G401 (cell line): ENCODE measurements around the gene STOML1. TPM values are rescaled to one million over a fixed set of nuclear protein-coding genes. Genes with fewer than 3 reads are reported as not detected.

Source experiments
- DNase-seq: peaks from one replicate; pipeline ENCODE4 v3.0.0-alpha.2; 2015; ENCODE audit warnings: low spot score
- in situ Hi-C: cut with HindIII; loops from 2 replicates; pipeline ENCODE4 v1.10.0; 2016; ENCODE audit warnings: low sequenced_read_pairs, mixed read lengths
- total RNA-seq: library from RNA; depleted of rRNA; stranded (reverse); fragments of >200 nt; shearing (Covaris generic); gene quantifications from 2 replicates; pipeline ENCODE4 v1.2.3, GENCODE V29; 2014

Gene STOML1
- total RNA-seq, 1 experiment from 2014 or later, result 6.0 TPM

DNA sequence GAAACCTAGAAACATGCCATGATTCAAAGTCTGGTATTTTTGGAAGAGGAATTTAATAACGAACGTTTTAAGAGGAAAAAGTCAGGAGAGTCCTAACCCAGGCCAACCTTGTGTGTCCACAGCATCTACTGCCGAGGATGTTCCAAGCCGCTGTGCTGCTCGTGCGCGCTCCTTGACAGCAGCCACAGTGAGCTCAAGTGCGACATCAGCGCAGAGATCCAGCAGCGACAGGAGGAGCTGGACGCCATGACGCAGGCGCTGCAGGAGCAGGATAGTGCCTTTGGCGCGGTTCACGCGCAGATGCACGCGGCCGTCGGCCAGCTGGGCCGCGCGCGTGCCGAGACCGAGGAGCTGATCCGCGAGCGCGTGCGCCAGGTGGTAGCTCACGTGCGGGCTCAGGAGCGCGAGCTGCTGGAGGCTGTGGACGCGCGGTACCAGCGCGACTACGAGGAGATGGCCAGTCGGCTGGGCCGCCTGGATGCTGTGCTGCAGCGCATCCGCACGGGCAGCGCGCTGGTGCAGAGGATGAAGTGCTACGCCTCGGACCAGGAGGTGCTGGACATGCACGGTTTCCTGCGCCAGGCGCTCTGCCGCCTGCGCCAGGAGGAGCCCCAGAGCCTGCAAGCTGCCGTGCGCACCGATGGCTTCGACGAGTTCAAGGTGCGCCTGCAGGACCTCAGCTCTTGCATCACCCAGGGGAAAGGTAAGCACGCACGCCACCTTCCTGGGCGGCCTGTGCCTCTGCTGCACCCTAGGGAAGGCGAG, 30.8 kb upstream of the STOML1 start:
- no peak for DNase-seq
- in situ Hi-C loops, result no loop called here

- in situ Hi-C loops, result no loop called here
- DNase-seq, result no peak
Measured at GRCh38 chr15:74019734-74020133, 27.6 kb upstream of the STOML1 start.

DNA sequence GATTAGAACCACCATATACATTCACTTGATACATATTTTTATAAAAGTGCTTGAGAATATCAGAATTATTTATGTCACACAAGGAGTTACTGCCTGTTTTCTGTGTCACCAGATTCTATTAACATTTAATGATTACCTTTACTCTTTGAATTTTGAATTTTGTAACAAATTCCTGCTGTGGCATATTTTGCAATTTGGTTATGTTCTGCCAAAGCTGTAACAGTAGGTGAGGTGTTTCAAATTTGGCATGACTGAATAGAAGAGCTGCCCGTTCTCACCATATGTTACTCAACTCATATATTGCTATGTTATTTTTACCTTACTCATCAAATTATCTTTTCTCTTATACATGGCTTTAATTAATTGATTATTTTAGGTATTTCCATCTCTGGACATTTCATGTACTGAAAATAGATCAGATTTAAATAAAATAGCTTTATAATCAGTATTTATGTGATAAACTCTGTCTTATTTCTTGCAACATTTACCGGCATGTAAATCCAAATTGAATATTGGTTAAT, 21.3 kb upstream of the STOML1 start:
- in situ Hi-C loops, result no loop called here
- peak; percentile 25 for DNase-seq

GRCh38 chr15:74011610-74012009, 19.5 kb upstream of the STOML1 start:
- in situ Hi-C loops, result no loop called here
- DNase-seq, result no peak

DNA sequence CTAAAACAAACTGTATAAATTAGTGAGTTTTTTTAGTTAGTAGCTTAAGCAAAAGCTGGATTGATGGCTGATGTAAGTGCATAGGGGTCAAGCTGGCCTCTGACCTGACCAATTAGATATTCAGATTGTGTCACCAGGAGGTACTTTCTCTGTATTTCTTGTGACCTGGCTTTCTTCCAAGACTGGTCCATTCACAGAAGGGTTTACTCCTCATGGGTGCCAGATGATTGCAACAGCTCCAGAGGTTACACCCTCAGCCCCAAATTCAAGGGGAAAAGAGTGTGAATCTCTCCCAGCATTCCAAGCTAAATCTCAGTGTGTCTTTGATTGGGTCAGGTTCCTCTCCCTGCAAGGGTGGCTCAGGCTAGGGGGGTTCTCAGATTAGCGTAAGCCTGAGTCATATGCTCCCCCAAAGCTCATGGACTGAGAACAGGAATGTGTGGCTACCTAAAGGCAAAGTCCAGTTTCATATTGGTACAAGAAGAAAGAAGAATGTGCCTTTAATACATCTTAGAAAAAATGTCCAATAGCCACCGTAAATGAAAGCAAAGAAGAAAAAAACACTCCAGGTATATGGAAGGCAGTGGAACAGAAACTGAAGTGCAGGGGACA, 18.9 kb upstream of the STOML1 start:
- in situ Hi-C loops, result no loop called here
- DNase-seq, result no peak

GRCh38 chr15:74008901-74009300, 16.8 kb upstream of the STOML1 start:
- in situ Hi-C loops, result no loop called here
- no peak for DNase-seq

GRCh38 chr15:74007820-74008371, 15.8 kb upstream of the STOML1 start:
- in situ Hi-C loops, result no loop called here
- DNase-seq, result no peak

- in situ Hi-C loops, result no loop called here
- no peak for DNase-seq
Measured at GRCh38 chr15:74006774-74007639, 14.9 kb upstream of the STOML1 start.

DNA sequence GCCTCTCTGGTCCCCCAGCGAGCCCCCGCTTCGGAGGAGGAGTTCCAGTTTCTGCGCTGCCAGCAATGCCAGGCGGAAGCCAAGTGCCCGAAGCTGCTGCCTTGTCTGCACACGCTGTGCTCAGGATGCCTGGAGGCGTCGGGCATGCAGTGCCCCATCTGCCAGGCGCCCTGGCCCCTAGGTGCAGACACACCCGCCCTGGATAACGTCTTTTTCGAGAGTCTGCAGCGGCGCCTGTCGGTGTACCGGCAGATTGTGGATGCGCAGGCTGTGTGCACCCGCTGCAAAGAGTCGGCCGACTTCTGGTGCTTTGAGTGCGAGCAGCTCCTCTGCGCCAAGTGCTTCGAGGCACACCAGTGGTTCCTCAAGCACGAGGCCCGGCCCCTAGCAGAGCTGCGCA, 5.9 kb upstream of the STOML1 start:
- peak; percentile 37 for DNase-seq
- in situ Hi-C loops, result no loop called here

- no peak for DNase-seq
Measured at GRCh38 chr15:73996939-73997338, 4.8 kb upstream of the STOML1 start.

GRCh38 chr15:73996267-73996666, 4.2 kb upstream of the STOML1 start:
- DNase-seq, result no peak
- in situ Hi-C loops, result no loop called here

More at GRCh38 chr15:73996939-73997338, 4.8 kb upstream of the STOML1 start:
- in situ Hi-C loops, result no loop called here

- peak; percentile 48 for DNase-seq
- in situ Hi-C loops, result no loop called here
Measured at GRCh38 chr15:73994912-73995622, 3.0 kb upstream of the STOML1 start.

DNA sequence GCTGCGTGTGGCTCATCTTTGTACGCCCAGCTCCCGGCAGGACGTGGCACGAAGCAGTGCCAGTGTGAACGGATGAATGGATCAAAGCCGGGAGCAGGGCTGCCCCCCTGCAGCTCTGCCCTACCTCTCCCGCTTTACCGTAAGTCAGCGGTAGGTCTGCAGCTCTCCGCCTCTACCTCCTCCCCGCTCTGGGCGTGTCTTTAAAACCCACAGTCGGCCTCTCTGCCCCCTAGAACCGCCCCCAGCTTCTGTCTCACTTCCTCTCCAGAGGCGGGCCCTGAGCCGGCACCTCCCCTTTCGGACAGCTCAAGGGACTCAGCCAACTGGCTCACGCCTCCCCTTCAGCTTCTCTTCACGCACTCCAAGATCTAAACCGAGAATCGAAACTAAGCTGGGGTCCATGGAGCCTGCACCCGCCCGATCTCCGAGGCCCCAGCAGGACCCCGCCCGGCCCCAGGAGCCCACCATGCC, 2.4 kb upstream of the STOML1 start, which contains the start of gene PML:
TSS of gene PML (plus strand) at position 304 of the 471 bp plus-strand sequence. CDS start at position 401, 97 bp downstream.
- peak; percentile 97 for DNase-seq
- in situ Hi-C loops, result no loop called here

DNA sequence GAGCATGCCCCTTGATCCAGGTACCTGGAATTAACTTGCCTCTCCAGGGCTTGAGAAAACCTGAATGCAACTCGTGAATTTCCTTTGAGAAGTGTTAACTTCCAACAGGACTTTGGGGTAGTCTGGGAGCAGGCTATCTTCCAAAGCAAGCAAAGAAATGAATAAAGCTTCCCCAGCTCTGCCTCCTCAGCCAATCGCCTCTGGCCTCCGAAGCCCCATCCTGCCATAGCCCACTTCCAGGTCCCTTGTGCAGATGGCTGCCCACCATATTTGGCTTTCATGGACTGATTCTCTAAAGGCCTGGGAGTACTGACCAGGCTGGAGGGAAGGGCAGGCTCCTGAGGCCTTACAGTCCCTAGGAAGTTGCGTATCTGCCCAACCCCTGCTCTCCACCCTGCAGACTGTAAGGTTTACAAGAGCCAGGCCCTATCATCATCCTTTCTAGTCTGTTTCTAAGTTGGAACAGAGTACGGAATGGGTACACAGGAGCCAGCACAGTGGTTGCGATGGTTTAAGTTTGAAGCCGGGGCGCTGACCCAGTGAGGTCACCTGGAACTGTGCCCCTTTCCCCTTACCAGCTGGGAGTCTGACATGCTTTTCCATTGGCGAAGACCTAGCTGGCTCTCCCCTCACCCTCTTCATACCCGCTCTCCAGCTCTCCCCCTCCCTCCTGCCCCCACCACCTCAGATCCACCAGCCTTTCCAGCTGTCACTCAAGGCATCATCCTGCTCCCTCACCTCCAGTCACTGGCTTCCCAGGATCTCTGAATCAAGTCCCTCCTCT, 1.3 kb upstream of the STOML1 start:
- no peak for DNase-seq
- in situ Hi-C loops, result no loop called here

- in situ Hi-C loops, result no loop called here
- DNase-seq, result no peak
Measured at GRCh38 chr15:73992594-73992898, 451 bp upstream of the STOML1 start.

GRCh38 chr15:73991260-73991659, 835 bp downstream of the STOML1 start:
- DNase-seq, result no peak
- in situ Hi-C loops, result no loop called here

GRCh38 chr15:73990250-73991005, 1.7 kb downstream of the STOML1 start:
- in situ Hi-C loops, result no loop called here

More at GRCh38 chr15:73990250-73991005, 1.7 kb downstream of the STOML1 start:
- DNase-seq, result no peak
